K562 (cell line): ENCODE measurements around the gene KLHDC7B. TPM values are rescaled to one million over a fixed set of nuclear protein-coding genes. Genes with fewer than 3 reads are reported as not detected.

Source experiments
- ATAC-seq: fragments of 200-7000 bp; cut with Tn5 transposase; 3 replicates; pipeline ENCODE4 v1.9.1; 2020; ENCODE audit warnings: moderate library complexity
- BruUV-seq: library from RNA; stranded (reverse); fragments of 400-500 nt; replicated peaks from 2 replicates; lab custom pipeline; 2021; lab: Mats Ljungman, UMichigan
- CTCF ChIA-PET: fragments of 300-600 bp; formaldehyde crosslinking; extraction: SDS; loops from one replicate; lab custom pipeline; 2021; ENCODE audit warnings: low intra/inter-chr PET ratio; lab: Yijun Ruan, JAX
- POLR2A ChIA-PET: fragments of 300-600, 350-650 bp; sonication (Branson Sonifier 250); formaldehyde crosslinking; extraction: SDS; loops from one replicate; lab custom pipeline; 2021; ENCODE audit warnings: antibody characterized with exemption, inconsistent platforms; lab: Yijun Ruan, JAX
- DNase-seq, 4 experiments: peaks; one replicate each; pipeline versions ENCODE4 v3.0.0 to v3.0.0-alpha.2; 2011 to 2018; ENCODE audit warnings: low spot score in 3 of 4, mixed read lengths in 3 of 4; ENCODE audit errors: extremely low read depth in 1 of 4
- FAIRE-seq: peaks from 2 replicates; lab custom pipeline; 2011; peaks lifted over from hg19 to GRCh38; lab: Jason Lieb, UNC
- H2AFZ ChIP-seq: 2 replicates; pipeline ENCODE4 v1.6.0; 2011; ENCODE audit warnings: low read depth, low read length, control low read depth, inconsistent platforms
- H3K27ac ChIP-seq: fragments of 200-600 bp; 3 replicates; pipeline ENCODE4 v1.8.0; 2011; ENCODE audit warnings: low read depth, mild to moderate bottlenecking, control low read depth, inconsistent platforms, low read length, moderate library complexity, mixed read lengths; ENCODE audit errors: extremely low read depth
- H3K27me3 ChIP-seq, 2 experiments: fragments of 300-600 bp in 1 of 2; 2 replicates in 1 of 2; 3 replicates in 1 of 2; pipeline versions ENCODE4 v1.6.0 to v1.8.0; 2011; ENCODE audit warnings: inconsistent platforms in 2 of 2, low read length in 2 of 2, mild to moderate bottlenecking in 1 of 2, mixed read lengths in 1 of 2, moderate library complexity in 1 of 2; ENCODE audit not compliant: control insufficient read depth in 2 of 2, insufficient read depth in 2 of 2
- H3K36me3 ChIP-seq: fragments of 300-600 bp; 3 replicates; pipeline ENCODE4 v1.8.0; 2011; ENCODE audit warnings: mild to moderate bottlenecking, low read length, inconsistent platforms; ENCODE audit not compliant: control insufficient read depth, insufficient read depth
- H3K4me1 ChIP-seq, 2 experiments: fragments of 200-600 bp in 1 of 2; replicated peaks in 1 of 2; 2 replicates in 1 of 2; 3 replicates in 1 of 2; pipeline versions ENCODE4 v1.5.1 to v1.8.0; 2011; ENCODE audit warnings: inconsistent platforms in 2 of 2, low read length in 2 of 2, mild to moderate bottlenecking in 1 of 2, mixed read lengths in 1 of 2, moderate library complexity in 1 of 2; ENCODE audit not compliant: control insufficient read depth in 2 of 2, insufficient read depth in 2 of 2
- H3K4me2 ChIP-seq: 2 replicates; pipeline ENCODE4 v1.6.1; 2011; ENCODE audit warnings: low read length, control low read depth, inconsistent platforms, mixed read lengths; ENCODE audit not compliant: insufficient read depth
- H3K4me3 ChIP-seq: fragments of 200-600 bp; sonication (generic), shearing (Covaris generic); 2 replicates; pipeline ENCODE4 v1.5.1; 2016; ENCODE audit warnings: control low read depth, inconsistent platforms
- H3K79me2 ChIP-seq: fragments of 200-600 bp; 3 replicates; pipeline ENCODE4 v1.8.0; 2011; ENCODE audit warnings: low read length, inconsistent platforms; ENCODE audit not compliant: control insufficient read depth, insufficient read depth
- H3K9ac ChIP-seq, 2 experiments: 2 replicates each; pipeline versions ENCODE4 v1.6.0 to v1.6.1; 2011; ENCODE audit warnings: low read depth in 2 of 2, low read length in 2 of 2, control low read depth in 1 of 2, inconsistent platforms in 1 of 2, mild to moderate bottlenecking in 1 of 2, mixed read lengths in 1 of 2; ENCODE audit not compliant: insufficient read depth in 1 of 2
- H3K9me1 ChIP-seq: one replicate; pipeline ENCODE4 v1.6.0; 2011; ENCODE audit warnings: inconsistent platforms, mild to moderate bottlenecking, low read length, moderate library complexity; ENCODE audit not compliant: control insufficient read depth, insufficient read depth
- H3K9me3 ChIP-seq: replicated peaks from 2 replicates; pipeline ENCODE4 v1.5.1; 2011; ENCODE audit warnings: low read depth, low read length, inconsistent platforms; ENCODE audit not compliant: control insufficient read depth, insufficient read depth
- H4K20me1 ChIP-seq: replicated peaks from 2 replicates; pipeline ENCODE4 v1.6.1; 2011; ENCODE audit warnings: low read length, inconsistent platforms, mixed read lengths; ENCODE audit not compliant: control insufficient read depth, insufficient read depth
- BRCA1 ChIP-seq, 2 experiments: fragments of 450-650 bp in 1 of 2; sonication (generic) in 1 of 2; formaldehyde crosslinking in 1 of 2; IDR thresholded peaks; 2 replicates each; pipeline versions ENCODE4 v1.5.0 to v1.6.1; 2017 to 2020; ENCODE audit warnings: mild to moderate bottlenecking in 1 of 2, missing genetic modification reagents in 1 of 2
- CXXC5 ChIP-seq: fragments of 250-450 bp; sonication (Bioruptor Pico); IDR thresholded peaks from 2 replicates; pipeline ENCODE4 v1.8.0; 2022; ENCODE audit warnings: inconsistent platforms, mild to moderate bottlenecking, moderate library complexity
- FOXK1 ChIP-seq: sonication (generic); formaldehyde crosslinking; IDR thresholded peaks from 2 replicates; pipeline ENCODE4 v1.8.0; 2022; ENCODE audit warnings: missing genetic modification reagents, mild to moderate bottlenecking, borderline replicate concordance
- KLF1 ChIP-seq: fragments of 450-650 bp; IDR thresholded peaks from 2 replicates; pipeline ENCODE4 v1.6.1; 2016; ENCODE audit warnings: missing genetic modification characterization, missing compliant biosample characterization
- LCOR ChIP-seq: sonication (generic); formaldehyde crosslinking; IDR thresholded peaks from 2 replicates; pipeline ENCODE4 v1.8.0; 2022; ENCODE audit warnings: mild to moderate bottlenecking, missing genetic modification reagents
- MED1 ChIP-seq: sonication (generic); formaldehyde crosslinking; IDR thresholded peaks from 2 replicates; pipeline ENCODE4 v1.8.1; 2023; ENCODE audit warnings: missing genetic modification reagents, borderline replicate concordance
- SP1 ChIP-seq: sonication (generic); formaldehyde crosslinking; IDR thresholded peaks from 2 replicates; pipeline ENCODE4 v1.8.1; 2022; ENCODE audit warnings: mild to moderate bottlenecking, missing genetic modification reagents
- SRSF1 ChIP-seq: fragments of 200-400 bp; formaldehyde crosslinking; IDR thresholded peaks from 2 replicates; pipeline ENCODE4 v1.6.1; 2017; ENCODE audit warnings: mild to moderate bottlenecking, low read depth, low read length, moderate library complexity
- YBX1 ChIP-seq: fragments of 450-650 bp; IDR thresholded peaks from 2 replicates; pipeline ENCODE4 v1.7.1; 2016; ENCODE audit warnings: mild to moderate bottlenecking
- ZNF766 ChIP-seq: fragments of 200-800 bp; sonication (Bioruptor generic); conservative IDR thresholded peaks from 2 replicates; pipeline ENCODE4 v1.6.1; 2016; ENCODE audit warnings: missing genetic modification characterization, missing compliant biosample characterization
- WGBS: fragments of 100-300 bp; shearing (Covaris generic); methylation state at CpG from one replicate; pipeline ENCODE4 v1.1.6; 2016; ENCODE audit warnings: low coverage, mixed read lengths; ENCODE audit not compliant: insufficient coverage; ENCODE audit errors: missing lambda C conversion rate; 5-methylcytosine and 5-hydroxymethylcytosine counted together
- in situ Hi-C: fragments of 300-500 bp; cut with MboI; formaldehyde crosslinking; loops from 4 replicates; pipeline ENCODE4 v1.15.0; 2018; ENCODE audit warnings: inconsistent platforms, mixed read lengths
- intact Hi-C: fragments of 100-400 bp; cut with micrococcal nuclease; formaldehyde crosslinking; loops from 2 replicates; pipeline ENCODE4 v1.14.2; 2022
- polyA plus RNA-seq, 8 experiments: library from polyadenylated mRNA; depleted of rRNA in 4 of 8; stranded (reverse) in 5 of 8; unstranded in 3 of 8; fragments of >200 nt; fragmentation: Nextera tagmentation in 2 of 8; fragmentation: Illumina TruSeq in 1 of 8; extraction: Ambion mirVana in 2 of 8; extraction: Trizol in 1 of 8; gene quantifications; 2 replicates each; pipeline versions ENCODE4 v1.2.1 to v1.2.3, GENCODE V29; 2011 to 2014; ENCODE audit warnings: inconsistent platforms in 1 of 8, missing spikeins in 1 of 8
- total RNA-seq, 7 experiments: library from RNA; depleted of rRNA in 6 of 7; stranded (reverse); fragments of >200 nt in 6 of 7; fragmentation: Illumina TruSeq in 2 of 7; extraction: Trizol in 2 of 7; gene quantifications; 2 replicates each; pipeline versions ENCODE4 v1.2.1 to v1.2.3, GENCODE V29; 2011 to 2021; ENCODE audit warnings: low replicate concordance in 1 of 7
- TF ChIP-seq, protein P1 (sequence below): sonication (generic); formaldehyde crosslinking; IDR thresholded peaks from 2 replicates; pipeline ENCODE4 v1.5.0; 2020; ENCODE audit warnings: missing genetic modification reagents
- TF ChIP-seq, protein P2 (sequence below): fragments of 250-450 bp; sonication (Bioruptor Pico); IDR thresholded peaks from 2 replicates; pipeline ENCODE4 v1.5.0; 2021
- TF ChIP-seq, protein P3 (sequence below): fragments of 450-650 bp; IDR thresholded peaks from 2 replicates; pipeline ENCODE4 v1.6.1; 2017; ENCODE audit warnings: mild to moderate bottlenecking, moderate library complexity
- TF ChIP-seq, protein P4 (sequence below), 2 experiments: fragments of 450-650 bp; IDR thresholded peaks; 2 replicates each; pipeline ENCODE4 v1.6.1; 2018; ENCODE audit warnings: mild to moderate bottlenecking in 2 of 2, low read depth in 1 of 2; ENCODE audit not compliant: partially characterized antibody in 2 of 2

KLHDC7B gene
- total and polyA plus RNA-seq, 9 of the 15 experiments (the other 6 are each of a cell fraction or from before 2014, with no cell fraction given) = 0.04 to 0.22 (median 0.05) TPM; not detected in 4

GRCh38 chr22:50599816-50600455, 54.2 kb downstream of the KLHDC7B start:
- intact Hi-C loops (no loop called here), in situ Hi-C loops (no loop called here)
- Histone ChIP-seq H4K20me1 (peaks cover 3% of the 10 kb centered on the region; the same call in 1 of the 2 replicates), H2AFZ (no peak overlapping the region), H3K9me3 (no peaks in the 10 kb centered on the region), H3K79me2 (no peaks in the 10 kb centered on the region), H3K4me3 (no peak overlapping the region), H3K27ac (no peak overlapping the region), H3K4me2 (no peak overlapping the region), H3K4me1 (peaks cover 0 to 13% of the 10 kb centered on the region in 2 experiments; a peak in 2 of 5 replicates), H3K9ac (no peak overlapping the region), H3K36me3 (no peaks in the 10 kb centered on the region), H3K9me1 (no peaks in the 10 kb centered on the region), H3K27me3 (peaks cover 9 to 43% of the 10 kb centered on the region in 2 experiments; a peak in 3 of 5 replicates)
- 29% methylated on average over 18 of the region's 52 CpGs for WGBS
- peak; percentile 58 to 87 (median 83) for DNase-seq
- POLR2A ChIA-PET = interaction anchor here (0.7 kb wide), 2 partner anchors 47 to 77 kb away, joined by 3 read pairs; no protein-coding TSS in a partner anchor
- BruUV-seq = no TSS peak
- FAIRE-seq = no peak
- CTCF ChIA-PET = no interaction called here
- peak; percentile 94 for ATAC-seq
- TF ChIP-seq BRCA1 (IDR thresholded peaks at IDR 0.05) = no peak
- no peak for TF ChIP-seq BRCA1 (CRISPR knock-in tag; IDR thresholded peaks at IDR 0.05)
- TF ChIP-seq CXXC5 (CRISPR knock-in tag) = peak; percentile 71
- TF ChIP-seq YBX1 = no peak
- peak; percentile 53; the same call in 1 of the 2 replicates for TF ChIP-seq SP1
- TF ChIP-seq, protein P1, sequence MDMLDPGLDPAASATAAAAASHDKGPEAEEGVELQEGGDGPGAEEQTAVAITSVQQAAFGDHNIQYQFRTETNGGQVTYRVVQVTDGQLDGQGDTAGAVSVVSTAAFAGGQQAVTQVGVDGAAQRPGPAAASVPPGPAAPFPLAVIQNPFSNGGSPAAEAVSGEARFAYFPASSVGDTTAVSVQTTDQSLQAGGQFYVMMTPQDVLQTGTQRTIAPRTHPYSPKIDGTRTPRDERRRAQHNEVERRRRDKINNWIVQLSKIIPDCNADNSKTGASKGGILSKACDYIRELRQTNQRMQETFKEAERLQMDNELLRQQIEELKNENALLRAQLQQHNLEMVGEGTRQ (CRISPR knock-in tag) = peak; percentile 69
- TF ChIP-seq, protein P2, sequence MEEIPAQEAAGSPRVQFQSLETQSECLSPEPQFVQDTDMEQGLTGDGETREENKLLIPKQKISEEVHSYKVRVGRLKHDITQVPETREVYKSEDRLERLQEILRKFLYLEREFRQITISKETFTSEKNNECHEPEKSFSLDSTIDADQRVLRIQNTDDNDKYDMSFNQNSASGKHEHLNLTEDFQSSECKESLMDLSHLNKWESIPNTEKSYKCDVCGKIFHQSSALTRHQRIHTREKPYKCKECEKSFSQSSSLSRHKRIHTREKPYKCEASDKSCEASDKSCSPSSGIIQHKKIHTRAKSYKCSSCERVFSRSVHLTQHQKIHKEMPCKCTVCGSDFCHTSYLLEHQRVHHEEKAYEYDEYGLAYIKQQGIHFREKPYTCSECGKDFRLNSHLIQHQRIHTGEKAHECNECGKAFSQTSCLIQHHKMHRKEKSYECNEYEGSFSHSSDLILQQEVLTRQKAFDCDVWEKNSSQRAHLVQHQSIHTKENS (CRISPR knock-in tag) = no peak
- TF ChIP-seq KLF1 (tag) = no peak
- peak; percentile 85 for TF ChIP-seq LCOR (CRISPR knock-in tag)
- TF ChIP-seq, protein P3, sequence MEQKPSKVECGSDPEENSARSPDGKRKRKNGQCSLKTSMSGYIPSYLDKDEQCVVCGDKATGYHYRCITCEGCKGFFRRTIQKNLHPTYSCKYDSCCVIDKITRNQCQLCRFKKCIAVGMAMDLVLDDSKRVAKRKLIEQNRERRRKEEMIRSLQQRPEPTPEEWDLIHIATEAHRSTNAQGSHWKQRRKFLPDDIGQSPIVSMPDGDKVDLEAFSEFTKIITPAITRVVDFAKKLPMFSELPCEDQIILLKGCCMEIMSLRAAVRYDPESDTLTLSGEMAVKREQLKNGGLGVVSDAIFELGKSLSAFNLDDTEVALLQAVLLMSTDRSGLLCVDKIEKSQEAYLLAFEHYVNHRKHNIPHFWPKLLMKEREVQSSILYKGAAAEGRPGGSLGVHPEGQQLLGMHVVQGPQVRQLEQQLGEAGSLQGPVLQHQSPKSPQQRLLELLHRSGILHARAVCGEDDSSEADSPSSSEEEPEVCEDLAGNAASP = no peak
- TF ChIP-seq SRSF1 = no peak
- peak; percentile 63; the same call in 1 of the 2 replicates for TF ChIP-seq MED1
- TF ChIP-seq, protein P4, sequence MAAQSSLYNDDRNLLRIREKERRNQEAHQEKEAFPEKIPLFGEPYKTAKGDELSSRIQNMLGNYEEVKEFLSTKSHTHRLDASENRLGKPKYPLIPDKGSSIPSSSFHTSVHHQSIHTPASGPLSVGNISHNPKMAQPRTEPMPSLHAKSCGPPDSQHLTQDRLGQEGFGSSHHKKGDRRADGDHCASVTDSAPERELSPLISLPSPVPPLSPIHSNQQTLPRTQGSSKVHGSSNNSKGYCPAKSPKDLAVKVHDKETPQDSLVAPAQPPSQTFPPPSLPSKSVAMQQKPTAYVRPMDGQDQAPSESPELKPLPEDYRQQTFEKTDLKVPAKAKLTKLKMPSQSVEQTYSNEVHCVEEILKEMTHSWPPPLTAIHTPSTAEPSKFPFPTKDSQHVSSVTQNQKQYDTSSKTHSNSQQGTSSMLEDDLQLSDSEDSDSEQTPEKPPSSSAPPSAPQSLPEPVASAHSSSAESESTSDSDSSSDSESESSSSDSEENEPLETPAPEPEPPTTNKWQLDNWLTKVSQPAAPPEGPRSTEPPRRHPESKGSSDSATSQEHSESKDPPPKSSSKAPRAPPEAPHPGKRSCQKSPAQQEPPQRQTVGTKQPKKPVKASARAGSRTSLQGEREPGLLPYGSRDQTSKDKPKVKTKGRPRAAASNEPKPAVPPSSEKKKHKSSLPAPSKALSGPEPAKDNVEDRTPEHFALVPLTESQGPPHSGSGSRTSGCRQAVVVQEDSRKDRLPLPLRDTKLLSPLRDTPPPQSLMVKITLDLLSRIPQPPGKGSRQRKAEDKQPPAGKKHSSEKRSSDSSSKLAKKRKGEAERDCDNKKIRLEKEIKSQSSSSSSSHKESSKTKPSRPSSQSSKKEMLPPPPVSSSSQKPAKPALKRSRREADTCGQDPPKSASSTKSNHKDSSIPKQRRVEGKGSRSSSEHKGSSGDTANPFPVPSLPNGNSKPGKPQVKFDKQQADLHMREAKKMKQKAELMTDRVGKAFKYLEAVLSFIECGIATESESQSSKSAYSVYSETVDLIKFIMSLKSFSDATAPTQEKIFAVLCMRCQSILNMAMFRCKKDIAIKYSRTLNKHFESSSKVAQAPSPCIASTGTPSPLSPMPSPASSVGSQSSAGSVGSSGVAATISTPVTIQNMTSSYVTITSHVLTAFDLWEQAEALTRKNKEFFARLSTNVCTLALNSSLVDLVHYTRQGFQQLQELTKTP (IDR thresholded peaks at IDR 0.05; ENCODE audit: low read depth in 1 of 2, partially characterized antibody in 2 of 2) = peak in 1 of 2 experiments; percentile 94
- TF ChIP-seq ZNF766 (CRISPR knock-in tag) = peak; percentile 93
- peak; percentile 93 for TF ChIP-seq FOXK1
